SK-N-SH treated with all-trans-retinoic acid at 6 μM for 48 hours (cell line): ENCODE measurements around the gene TRIP4.

Experiments used
- CREB5 ChIP-seq: fragments of 250-450 bp; sonication (Bioruptor Pico); IDR thresholded peaks from 2 replicates; pipeline ENCODE4 v1.5.1; 2020; ENCODE audit warnings: low read depth, mild to moderate bottlenecking, moderate library complexity
- CSDC2 ChIP-seq: fragments of 250-450 bp; sonication (Bioruptor Pico); IDR thresholded peaks from 2 replicates; pipeline ENCODE4 v1.5.0; 2020; ENCODE audit warnings: mild to moderate bottlenecking, moderate library complexity
- OSR1 ChIP-seq: fragments of 250-450 bp; sonication (Bioruptor Pico); IDR thresholded peaks from 2 replicates; pipeline ENCODE4 v1.8.0; 2022; ENCODE audit warnings: moderate library complexity, mild to moderate bottlenecking, inconsistent platforms
- RARB ChIP-seq: fragments of 250-450 bp; sonication (Bioruptor Pico); IDR thresholded peaks from 2 replicates; pipeline ENCODE4 v1.8.0; 2021; ENCODE audit warnings: mild to moderate bottlenecking, moderate library complexity
- ZFP30 ChIP-seq: fragments of 450-650 bp; formaldehyde crosslinking; IDR thresholded peaks from 2 replicates; pipeline ENCODE4 v1.5.0; 2022; ENCODE audit warnings: mild to moderate bottlenecking, moderate library complexity
- ZNF565 ChIP-seq: fragments of 450-650 bp; formaldehyde crosslinking; conservative IDR thresholded peaks from 2 replicates; pipeline ENCODE4 v1.5.0; 2020; ENCODE audit warnings: low read depth, mild to moderate bottlenecking, moderate library complexity

GRCh38 chr15:64503197-64503596 lies 115.6 kb downstream of the TRIP4 start:
- no peak for TF ChIP-seq RARB (CRISPR knock-in tag)
- no peak for TF ChIP-seq OSR1 (CRISPR knock-in tag)
- no peak for TF ChIP-seq CREB5 (CRISPR knock-in tag)
- TF ChIP-seq ZFP30 (CRISPR knock-in tag) = no peak
- no peak for TF ChIP-seq CSDC2 (CRISPR knock-in tag)
- TF ChIP-seq ZNF565 (CRISPR knock-in tag) = no peak
